ENCODE results near the gene MPND.
"Not testable (repeated sequence)": the region's sequence is repeated elsewhere in the genome, so short reads cannot be mapped to it uniquely, and the experiment has no call there.

The MPND gene

DNA sequence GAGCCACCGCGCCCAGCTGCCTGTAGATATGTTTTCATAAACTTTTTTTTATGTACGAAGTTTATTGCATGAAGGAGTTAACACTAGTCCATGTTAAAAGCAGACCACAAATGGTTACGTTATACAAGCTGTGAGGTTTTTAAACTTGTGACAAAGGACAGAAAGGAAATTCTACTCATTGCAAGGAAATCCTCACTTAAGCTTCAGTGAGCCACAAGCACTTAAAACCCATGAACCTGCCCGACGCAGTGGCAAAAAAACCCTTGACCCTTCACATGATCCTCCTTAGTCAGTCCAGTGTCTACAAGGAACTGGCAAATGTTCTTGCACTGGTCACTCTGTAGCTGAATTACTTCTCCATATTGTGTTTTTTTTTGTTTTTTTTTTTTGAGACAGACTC is 4.2 kb downstream of the MPND start:
- DNase-seq (ENCODE audit: low read depth), result no peak

DNA sequence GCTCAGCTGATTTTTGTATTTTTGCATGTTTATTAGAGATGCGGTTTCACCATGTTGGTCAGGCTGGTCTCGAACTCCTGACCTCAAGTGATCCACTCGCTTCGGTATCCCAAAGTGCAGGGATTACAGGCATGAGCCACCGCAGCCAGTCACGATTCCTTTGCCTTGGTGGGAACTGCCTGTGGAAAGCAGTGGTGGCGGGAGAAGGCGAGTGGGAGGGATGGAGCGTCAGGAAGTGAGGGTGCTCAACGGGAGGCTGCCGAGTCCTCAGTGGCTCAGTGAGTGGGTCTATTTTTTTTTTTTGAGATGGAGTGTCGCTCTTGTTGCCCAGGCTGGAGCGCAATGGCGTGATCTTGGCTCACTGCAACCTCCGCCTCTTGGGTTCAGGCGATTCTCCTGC is 5.9 kb downstream of the MPND start:
- DNase-seq (ENCODE audit: low read depth), result not testable (repeated sequence)

DNA sequence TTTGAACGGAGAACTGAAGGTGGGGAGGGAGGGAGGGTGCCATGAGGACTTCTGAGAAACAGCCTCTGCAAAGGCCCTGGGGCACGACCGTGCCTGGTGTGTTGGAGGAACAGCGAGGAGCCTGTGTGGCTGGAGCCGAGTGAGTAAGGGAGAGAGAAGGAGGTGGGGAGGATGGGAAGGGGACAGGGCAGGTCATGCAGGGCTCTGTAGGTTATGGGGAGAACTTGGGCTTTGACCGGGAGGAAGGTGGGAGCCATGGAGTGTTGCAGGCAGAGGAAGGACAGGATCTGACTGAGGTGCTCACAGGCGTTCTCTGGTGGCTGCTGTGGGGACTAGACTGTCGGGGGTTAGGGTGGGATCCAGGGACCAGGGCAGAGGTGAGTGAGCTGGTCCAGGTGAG is 6.7 kb downstream of the MPND start:
- DNase-seq (ENCODE audit: low read depth), result no peak

DNA sequence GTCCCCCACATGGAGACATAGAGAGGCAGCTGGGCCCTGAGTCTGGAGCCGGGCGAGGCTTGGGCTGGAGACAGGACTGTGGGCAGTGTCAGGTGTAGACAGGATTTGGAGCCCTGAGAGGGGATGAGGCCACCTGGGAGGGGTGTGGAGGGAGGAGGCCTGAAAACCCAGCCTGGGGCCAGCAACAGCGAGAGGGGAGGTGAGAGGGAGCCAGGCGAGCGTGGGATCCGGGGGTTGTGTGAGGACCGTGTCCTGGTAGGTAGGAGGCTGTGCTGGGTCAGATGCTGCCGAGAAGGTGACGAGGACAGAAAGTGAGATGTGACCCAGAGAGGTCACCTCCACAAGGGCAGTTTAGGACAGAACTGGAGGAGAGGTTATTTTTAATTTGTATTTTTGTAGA is 7.4 kb downstream of the MPND start:
- DNase-seq (ENCODE audit: low read depth), result no peak

DNA sequence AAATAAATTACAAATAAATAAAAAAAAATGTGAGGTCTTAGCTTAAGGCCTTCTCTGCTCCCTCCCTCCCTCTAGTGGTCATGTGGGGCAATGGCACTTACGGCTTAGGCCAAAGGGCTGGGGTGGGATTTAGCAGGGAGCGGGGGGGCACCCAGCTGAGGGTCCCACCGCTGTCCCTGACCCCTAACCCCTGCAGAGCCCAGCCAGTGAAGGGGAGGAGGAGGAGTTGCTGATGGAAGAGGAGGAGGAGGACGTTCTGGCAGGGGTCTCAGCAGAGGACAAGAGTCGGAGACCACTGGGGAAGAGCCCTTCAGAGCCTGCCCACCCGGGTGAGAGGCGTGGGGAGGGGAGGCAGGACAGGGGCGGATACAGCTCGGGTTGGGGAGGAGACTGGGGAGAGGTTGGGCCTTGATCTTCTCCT is 9.3 kb downstream of the MPND start:
- DNase-seq (ENCODE audit: low read depth), result no peak

DNA sequence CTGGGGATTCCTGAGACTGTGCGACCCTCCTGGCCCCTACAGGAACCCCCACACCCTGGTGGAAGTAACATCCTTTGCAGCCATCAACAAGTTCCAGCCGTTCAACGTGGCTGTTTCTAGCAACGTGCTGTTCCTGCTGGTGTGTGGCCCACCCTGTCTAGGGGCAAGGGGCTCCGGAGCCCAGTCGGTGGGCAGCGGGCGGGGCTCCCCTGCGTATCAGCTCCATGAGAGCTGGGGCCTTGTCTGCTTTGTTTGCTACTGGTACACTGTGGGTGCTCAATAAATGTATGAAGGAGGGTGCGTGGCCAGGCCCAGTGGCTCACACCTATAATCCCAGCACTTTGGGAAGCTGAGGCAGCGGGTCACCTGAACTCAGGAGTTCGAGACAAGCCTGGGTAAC is 10.9 kb downstream of the MPND start:
- no peak for DNase-seq (ENCODE audit: low read depth)

DNA sequence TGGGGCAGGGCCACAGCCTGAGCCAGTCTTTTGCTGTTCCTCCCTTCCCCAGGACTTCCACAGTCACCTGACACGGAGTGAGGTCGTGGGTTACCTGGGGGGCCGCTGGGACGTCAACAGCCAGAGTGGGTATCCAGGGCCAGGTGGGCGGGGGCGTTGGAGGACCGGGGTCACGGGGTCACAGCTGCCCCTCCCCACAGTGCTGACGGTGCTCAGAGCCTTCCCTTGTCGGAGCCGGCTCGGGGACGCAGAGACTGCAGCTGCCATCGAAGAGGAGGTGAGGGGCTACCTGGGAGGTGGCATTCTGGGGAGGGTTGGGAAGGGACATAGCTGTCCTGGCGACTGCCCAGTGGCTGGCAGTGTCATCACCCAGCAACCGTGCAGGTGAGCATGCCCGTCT is 11.5 kb downstream of the MPND start:
- no peak for DNase-seq (ENCODE audit: low read depth)

DNA sequence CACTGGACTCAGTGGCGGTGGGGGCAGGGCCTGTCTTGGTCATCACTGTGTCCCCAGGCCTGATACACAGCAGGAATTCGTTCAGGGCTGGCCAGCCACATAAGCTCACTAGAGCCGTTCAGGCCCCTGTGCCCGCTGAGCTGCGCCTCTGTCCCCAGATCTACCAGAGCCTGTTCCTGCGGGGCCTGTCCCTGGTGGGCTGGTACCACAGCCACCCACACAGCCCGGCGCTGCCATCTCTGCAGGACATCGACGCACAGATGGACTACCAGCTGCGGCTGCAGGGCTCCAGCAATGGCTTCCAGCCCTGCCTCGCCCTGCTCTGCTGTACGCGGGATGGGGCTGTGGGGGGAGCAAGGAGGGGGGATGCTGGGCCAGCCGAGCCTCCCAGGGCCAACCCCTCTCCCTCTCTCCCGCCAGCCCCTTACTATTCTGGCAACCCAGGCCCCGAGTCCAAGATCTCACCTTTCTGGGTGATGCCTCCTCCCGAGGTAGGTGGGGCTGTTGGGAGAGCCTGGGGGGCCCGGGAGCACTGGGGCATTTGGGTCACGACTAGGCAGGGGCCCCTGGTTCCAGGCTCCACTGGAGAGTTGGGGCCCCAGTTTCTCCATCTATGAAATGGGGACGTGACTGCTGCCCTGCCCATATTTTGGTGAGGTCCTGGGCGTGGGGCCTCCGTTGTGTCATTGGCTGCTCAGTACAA is 13.9 kb downstream of the MPND start:
- no peak for DNase-seq (ENCODE audit: low read depth)

DNA sequence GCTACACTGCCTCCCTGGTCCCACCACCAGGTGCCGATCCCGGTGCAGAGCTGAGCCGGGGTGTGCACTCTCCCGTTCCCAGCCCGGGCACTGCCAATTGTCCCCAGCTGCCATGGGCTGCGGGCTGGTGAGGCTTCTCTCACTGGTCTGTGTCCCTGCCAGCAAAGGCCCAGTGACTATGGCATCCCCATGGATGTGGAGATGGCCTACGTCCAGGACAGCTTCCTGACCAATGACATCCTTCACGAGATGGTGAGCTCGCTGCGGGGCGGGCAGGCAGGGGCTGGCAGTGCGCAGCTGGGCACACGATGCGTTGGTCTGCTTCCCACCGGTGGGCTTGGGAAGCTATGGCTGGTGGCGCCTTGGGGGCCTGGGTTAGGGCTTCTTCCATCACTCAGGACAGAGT is 14.6 kb downstream of the MPND start:
- no peak for DNase-seq (ENCODE audit: low read depth)

DNA sequence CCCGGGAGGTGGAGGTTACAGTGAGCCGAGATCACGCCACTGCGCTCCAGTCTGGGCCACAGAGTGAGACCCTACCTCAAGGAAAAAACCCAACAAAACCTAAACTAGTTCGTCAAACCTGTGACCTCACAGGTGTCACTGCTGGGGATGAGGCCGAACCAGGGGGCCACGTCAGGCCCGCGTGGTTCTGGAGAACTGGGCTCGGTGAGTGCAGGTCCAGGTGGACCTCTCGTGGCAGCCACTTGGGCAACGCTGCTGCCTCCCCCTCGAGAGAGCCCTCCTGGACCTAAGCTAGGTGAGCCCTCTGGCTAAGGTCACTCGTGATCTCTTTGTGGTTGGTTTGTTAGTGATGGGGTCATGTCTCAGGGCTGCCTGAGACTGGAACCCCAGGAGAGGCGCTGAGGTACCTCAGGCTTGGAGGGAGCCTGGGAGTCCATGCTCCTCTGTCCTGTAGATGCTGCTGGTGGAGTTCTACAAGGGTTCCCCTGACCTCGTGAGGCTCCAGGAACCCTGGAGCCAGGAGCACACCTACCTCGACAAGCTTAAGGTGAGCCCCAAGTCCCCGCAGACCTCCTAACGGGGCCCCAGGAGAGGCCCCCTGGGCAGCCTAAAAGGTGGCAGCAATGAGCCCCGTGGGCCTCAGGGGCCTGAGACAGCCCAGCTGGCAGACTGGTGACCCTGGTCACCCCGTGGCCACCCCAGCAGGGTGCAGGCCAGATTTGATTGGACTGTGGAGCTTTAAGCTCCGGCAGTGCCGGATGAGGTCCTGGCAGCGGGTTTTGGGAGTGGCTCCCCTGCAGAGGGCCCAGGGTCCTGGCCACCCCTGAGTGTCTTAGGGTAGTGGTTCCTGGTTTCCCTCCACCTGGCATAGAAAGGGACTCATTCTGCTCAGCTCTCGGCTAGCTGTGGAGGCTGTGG is 15.6 kb downstream of the MPND start:
- DNase-seq (ENCODE audit: low read depth), result no peak

DNA sequence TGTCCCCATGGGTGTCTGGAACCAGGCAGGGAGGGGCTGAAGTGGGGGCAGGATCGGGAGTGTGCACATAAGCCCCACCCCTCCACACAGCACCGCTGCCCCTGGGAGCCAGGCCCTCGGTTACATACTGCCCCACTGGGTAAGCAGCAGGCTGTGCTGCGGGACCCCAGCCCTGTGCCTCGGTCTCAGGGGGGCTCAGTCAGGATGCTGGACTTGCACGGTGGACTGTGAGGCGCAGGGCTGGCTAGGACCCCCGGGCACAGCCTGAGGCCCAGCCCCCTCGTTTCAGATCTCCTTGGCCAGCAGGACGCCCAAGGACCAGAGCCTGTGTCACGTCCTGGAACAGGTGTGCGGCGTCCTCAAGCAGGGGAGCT is 16.3 kb downstream of the MPND start:
- DNase-seq (ENCODE audit: low read depth), result no peak

DNA sequence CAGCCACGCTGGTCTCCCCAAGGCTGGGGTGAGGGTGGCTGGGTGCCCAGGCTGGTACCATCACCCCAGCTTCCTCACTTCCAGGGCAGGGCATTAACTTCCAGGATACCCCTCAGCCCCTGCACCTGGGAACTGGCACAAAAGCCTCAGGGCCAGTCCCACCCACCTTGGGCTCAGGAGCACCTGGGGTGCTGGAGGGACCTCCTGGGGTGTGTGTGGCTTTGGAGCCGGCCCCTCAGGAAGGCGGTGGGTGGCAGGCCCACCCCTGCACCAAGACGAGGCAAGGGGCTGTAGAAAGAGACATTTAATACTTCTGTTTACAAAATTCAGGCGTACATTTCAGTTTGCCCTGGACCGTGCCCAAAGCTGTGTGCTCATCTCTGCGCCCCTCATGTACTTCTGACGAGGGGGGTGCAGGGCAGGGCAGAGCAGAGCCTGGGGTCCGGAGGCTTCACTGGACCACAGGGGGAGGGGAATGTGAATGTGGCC is 16.8 kb downstream of the MPND start:
- DNase-seq (ENCODE audit: low read depth), result no peak

DNA sequence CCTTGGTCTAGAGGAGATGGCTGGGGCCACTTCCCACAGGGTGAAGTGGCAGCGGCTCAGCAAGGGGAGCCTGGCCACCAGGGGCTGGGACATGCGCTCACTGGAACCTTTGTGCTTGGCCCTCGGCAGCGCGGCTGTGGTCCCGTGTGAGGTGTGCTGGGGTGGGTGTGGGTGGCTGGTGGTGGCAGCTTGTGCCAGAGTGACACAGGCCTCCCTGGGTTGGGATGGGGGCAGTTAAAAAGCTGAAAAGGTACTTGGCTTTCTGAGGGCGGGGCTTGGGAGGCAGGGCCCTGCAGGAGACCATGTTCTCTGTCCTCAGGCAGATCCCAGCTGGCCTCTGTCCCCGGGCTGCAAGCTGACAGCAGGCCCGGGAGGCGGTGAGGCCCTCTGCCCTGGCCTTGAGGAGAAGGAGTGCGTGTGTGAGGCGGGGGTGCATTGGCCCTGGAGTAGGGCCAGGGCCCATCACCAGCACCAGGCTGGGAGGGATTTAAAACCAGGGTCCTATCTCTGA is 17.3 kb downstream of the MPND start:
- no peak for DNase-seq (ENCODE audit: low read depth)

DNA sequence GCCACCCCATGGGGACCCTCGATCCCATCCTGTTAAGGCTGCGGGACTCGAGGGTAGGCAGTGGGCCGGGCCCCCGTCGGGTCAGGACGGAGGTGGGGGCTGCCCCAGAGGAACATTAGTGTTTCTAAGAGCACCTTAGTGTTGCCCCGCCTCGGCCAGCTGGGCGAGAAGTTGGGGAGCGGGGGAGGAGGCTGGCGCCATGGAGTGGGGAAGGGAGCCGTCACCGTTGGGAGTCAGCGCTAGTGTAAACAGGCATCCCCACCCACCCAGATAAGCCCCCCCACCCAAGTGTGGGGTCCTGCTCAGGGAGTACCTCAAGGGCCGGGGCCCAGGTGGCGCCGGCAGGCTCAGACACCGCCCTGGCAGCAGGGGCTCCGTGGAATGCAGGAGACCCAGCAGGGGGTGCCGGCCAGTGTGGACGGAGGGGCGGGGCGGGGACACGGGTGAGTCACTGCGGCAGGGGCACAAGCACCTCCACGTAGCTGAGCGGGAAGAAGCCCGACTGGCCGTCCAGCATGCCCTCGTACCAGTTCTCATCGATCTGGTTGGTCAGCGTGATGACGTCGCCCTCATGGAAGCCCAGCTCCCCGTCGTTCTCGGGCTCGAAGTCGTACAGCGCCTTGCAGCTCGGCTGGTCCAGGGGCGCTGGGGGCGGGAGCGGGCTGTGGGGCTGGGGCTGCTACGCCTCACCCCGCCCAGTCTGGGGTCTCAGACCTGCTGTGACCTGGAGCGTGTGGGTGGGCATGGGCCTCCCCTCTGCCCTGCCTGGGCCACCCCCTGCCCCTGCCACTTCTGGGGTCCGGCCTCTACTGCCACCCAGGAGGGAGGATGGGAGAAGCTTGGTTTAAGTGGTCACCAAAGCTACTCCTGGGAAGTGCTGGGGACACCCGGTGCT is 18.0 kb downstream of the MPND start:
- no peak for DNase-seq (ENCODE audit: low read depth)

DNA sequence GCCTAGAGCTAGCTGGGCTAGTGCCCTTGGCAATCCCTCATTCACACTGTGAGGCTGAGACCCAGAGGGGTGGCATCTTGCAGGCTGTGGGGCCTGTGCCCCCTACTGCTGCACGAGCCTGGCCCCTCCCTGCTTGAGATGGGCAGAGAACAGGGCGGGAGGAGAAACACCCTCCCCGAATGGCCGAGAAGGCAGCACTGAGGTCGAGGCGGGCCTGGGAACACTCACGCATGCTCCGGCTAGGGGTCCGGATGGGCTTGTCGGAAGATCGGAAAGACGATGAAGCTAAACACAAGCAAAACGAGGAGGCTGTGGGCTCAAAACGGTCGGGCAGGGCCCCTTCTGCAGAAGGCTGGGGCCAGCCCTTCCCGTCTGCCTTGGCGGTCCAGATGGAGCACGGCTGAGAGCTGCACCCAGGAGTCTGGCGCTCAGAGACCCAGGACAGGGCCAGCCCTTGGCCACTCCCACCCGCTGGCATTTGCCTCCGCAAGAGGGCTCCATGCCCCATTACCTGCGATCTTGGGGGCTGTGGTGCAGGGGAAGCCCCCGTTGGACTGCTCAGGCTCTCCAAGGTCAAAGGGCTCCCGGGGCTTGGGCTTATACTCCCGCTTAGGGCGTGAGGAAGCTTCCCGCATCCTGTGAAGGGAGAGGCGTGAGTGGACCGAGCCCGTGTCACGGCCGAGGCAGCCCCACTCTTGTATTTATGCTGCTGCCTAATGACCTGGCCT is 18.9 kb downstream of the MPND start:
- DNase-seq (ENCODE audit: low read depth), result no peak

DNA sequence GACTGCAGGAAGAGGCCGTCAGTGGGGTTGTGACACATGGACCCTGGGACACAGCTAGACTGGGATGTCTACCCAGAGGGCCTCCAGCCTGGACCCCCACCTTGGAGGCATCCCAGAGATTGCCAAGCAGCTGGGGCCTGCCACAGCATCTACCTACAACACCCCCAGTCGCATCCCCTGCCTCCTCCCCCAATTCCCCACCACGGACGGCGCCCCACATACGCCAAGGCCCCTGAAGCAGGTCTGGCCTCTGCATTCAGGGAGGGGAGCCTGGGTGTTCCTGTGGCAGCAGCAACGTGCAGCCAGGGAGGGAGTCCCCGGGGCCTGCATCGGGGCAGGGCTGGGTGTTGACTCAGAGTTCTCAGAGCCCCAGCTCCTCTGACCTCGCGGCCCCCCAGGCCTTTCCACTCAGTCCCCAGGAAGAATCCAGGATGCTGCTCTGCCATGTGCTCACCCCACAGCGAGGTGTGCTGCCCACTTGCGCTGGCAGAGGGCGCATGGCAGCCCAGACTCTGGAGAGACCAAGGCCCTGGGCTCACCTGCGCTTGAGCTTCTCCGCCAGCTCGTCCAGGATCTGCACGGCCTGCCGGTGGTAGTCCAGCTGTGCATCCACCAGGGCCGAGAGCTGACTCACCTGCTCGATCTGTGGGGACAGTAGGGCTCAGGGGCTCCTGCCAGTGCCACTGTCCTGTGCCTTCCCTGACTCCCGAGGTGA is 19.6 kb downstream of the MPND start:
- no peak for DNase-seq (ENCODE audit: low read depth)

DNA sequence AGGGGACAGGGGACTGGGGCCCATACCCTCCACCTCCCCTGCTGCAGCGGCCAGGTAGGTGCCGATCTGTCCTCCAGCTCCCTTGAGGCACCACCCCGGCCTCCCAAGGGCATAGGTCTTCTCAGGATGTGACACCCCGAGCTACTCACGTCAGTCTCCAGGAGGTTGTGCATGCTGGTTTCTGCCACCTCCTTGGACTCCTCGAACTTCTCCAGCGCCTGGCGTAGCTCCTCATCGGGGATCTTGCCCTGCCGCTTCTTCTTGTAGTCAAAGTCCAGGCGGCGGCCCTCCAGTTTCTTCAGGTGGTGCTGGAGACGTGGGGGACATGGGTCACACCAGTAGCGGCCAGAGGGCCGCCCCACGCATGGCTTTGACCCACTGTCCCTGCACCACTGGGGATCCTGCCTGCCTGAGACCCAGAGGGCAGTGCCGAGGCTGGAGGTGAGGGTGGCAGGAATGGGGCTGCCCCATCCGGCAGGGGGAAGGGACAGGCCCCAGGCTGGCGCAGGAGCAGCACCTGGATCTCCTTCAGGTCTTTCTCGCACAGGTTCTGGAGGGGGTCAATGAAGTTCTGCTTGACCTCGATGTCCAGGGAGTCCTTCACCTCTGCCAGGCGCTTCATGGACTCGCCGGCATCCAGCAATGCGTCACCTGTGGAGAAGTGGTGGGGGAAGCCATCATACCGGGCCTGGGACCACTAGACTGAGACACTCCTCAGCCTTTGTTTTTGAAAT is 20.4 kb downstream of the MPND start:
- DNase-seq (ENCODE audit: low read depth), result no peak

DNA sequence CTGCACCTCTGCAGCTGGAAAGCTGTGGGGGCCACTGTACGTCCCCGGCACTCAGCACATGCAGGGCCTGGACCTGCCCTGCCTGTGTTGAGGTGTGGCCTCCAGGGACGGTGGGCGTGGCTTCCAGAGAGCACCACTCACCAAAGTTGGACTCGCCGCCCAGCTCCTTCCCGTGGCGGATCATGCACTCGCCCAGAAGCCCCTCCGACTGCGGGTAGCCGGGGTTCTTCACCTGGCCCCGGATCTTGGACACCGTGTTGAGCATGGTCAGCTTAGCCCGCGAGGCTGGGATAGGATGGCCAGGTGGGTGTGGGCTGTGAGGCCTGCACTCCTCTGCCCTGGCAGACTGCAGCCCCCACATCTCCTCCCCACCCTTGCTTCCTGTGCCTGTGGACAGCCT is 22.0 kb downstream of the MPND start:
- no peak for DNase-seq (ENCODE audit: low read depth)

DNA sequence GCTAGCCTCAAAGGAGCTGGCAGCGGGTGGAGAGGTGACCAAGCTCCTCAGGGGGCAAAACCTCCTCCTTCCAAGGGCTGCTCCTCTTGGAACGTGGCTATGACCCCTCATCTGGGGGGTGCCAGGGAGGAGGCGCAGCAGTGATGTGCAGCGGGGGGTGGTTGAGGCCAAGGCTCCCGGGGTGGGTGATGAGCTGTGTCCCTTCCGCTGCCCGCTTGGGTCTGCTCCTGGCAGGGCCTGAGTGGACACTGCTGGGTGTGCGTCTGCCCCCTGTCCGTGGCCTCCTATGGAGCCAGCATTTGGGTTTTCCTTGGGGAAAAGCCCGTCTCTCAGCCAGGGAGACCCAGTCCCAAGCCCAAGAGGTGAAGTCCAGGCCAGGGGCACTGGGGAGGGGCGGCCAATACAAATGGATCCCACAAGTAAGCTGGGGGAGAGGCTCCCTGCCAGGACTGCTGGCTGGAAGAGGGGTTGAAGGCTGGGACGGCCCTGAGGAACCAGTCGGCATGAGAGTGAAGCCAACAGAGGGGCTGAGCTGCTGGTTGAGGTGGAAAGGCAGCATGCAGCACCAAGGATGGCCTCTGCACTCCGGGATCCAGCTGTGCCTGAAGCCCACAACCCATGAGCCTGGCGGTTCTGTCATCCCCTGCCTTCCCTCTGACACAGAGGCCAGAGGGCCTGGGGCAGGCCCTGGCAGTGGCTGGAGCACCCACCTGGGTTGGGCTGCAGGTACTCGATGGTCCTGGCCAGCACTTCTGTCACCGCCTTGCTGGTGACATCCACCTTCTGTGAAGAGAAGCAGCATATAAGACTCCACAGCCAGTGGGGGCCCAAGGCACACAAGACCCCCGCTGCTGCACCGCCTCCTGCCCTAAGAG is 22.7 kb downstream of the MPND start:
- no peak for DNase-seq (ENCODE audit: low read depth)

All from stimulated activated CD8-positive, alpha-beta memory T cell treated with anti-CD3 and anti-CD28 coated beads, Interleukin-15, amount 100 ng/mL, for 1 hour (primary cell).